Uterus (tissue), 2 donors: ENCODE data around the gene MAN1B1.

Experiments used
- CTCF ChIP-seq, 4 experiments: fragments of 200-600 bp in 2 of 4; fragments of 450-650 bp in 2 of 4; sonication (generic) in 2 of 4; IDR thresholded peaks; one replicate each; pipeline ENCODE4 v1.5.1; 2016 to 2019; ENCODE audit warnings: antibody characterized with exemption in 4 of 4, mild to moderate bottlenecking in 2 of 4, moderate library complexity in 1 of 4
- POLR2A ChIP-seq, 2 donors: fragments of 450-650 bp; IDR thresholded peaks; one replicate each; pipeline ENCODE4 v1.6.1; 2016; ENCODE audit warnings: antibody characterized with exemption in 2 of 2, mild to moderate bottlenecking in 1 of 2, moderate library complexity in 1 of 2

- TF ChIP-seq POLR2A (IDR thresholded peaks at IDR 0.05) (no peak), CTCF (IDR thresholded peaks at IDR 0.05) (no peak)
Measured at GRCh38 chr9:137136261-137136880, 49.6 kb downstream of the MAN1B1 start.
